HepG2 (cell line): ENCODE results near the gene COL8A1. TPM values are rescaled to one million over a fixed set of nuclear protein-coding genes. Genes with fewer than 3 reads are reported as not detected.

Experiments used
- ATAC-seq: fragments of 200-7000 bp; cut with Tn5 transposase; 3 replicates; pipeline ENCODE4 v1.9.1; 2020; ENCODE audit warnings: mild to moderate bottlenecking, moderate library complexity
- BruUV-seq: library from RNA; stranded (reverse); fragments of 400-500 nt; replicated peaks from 2 replicates; lab custom pipeline; 2021; lab: Mats Ljungman, UMichigan
- CTCF ChIA-PET: fragments of 300-600 bp; formaldehyde crosslinking; extraction: SDS; loops from one replicate; lab custom pipeline; 2021; ENCODE audit warnings: low total read pairs, inconsistent platforms, low intra/inter-chr PET ratio; lab: Yijun Ruan, JAX
- POLR2A ChIA-PET: fragments of 350-600 bp; sonication (Branson Sonifier 250); formaldehyde crosslinking; loops from one replicate; lab custom pipeline; 2020; ENCODE audit warnings: antibody characterized with exemption, inconsistent platforms; lab: Yijun Ruan, JAX
- DNase-seq: peaks from one replicate; pipeline ENCODE4 v3.0.0-alpha.2; 2015; ENCODE audit warnings: low spot score
- FAIRE-seq: peaks from 3 replicates; lab custom pipeline; 2011; peaks lifted over from hg19 to GRCh38; lab: Jason Lieb, UNC
- H2AFZ ChIP-seq: one replicate; pipeline ENCODE4 v1.6.1; 2011; ENCODE audit warnings: low read length, inconsistent platforms
- H3K27ac ChIP-seq: fragments of 300-600 bp; 3 replicates; pipeline ENCODE4 v1.8.0; 2011; ENCODE audit warnings: mixed run types, mild to moderate bottlenecking, mixed read lengths, low read length, inconsistent platforms; ENCODE audit not compliant: insufficient read depth; ENCODE audit errors: extremely low read length
- H3K27me3 ChIP-seq, 2 experiments: fragments of 200-600 bp in 1 of 2; 2 replicates in 1 of 2; 3 replicates in 1 of 2; pipeline versions ENCODE4 v1.6.0 to v1.8.0; 2011; ENCODE audit warnings: low read length in 2 of 2, mild to moderate bottlenecking in 2 of 2, moderate library complexity in 2 of 2, inconsistent platforms in 1 of 2; ENCODE audit not compliant: insufficient read depth in 2 of 2, control insufficient read depth in 1 of 2
- H3K36me3 ChIP-seq, 2 experiments: fragments of 200-600 bp in 1 of 2; replicated peaks in 1 of 2; 2 replicates in 1 of 2; 3 replicates in 1 of 2; pipeline versions ENCODE4 v1.5.1 to v1.8.0; 2011; ENCODE audit warnings: low read length in 2 of 2, inconsistent platforms in 1 of 2; ENCODE audit not compliant: insufficient read depth in 2 of 2, control insufficient read depth in 1 of 2
- H3K4me1 ChIP-seq: 2 replicates; pipeline ENCODE4 v1.5.1; 2012; ENCODE audit warnings: low read length, inconsistent platforms; ENCODE audit not compliant: insufficient read depth
- H3K4me2 ChIP-seq: 2 replicates; pipeline ENCODE4 v1.6.0; 2011; ENCODE audit warnings: low read depth, low read length, inconsistent platforms
- H3K4me3 ChIP-seq, 3 experiments: fragments of 200-600 bp in 1 of 3; sonication (generic), shearing (Covaris generic) in 1 of 3; replicated peaks in 1 of 3; 2 replicates each; pipeline ENCODE4 v1.5.1; 2011 to 2016; ENCODE audit warnings: low read length in 3 of 3, inconsistent platforms in 2 of 3, low read depth in 2 of 3, mild to moderate bottlenecking in 2 of 3, control low read depth in 1 of 3, mixed read lengths in 1 of 3; ENCODE audit not compliant: insufficient read depth in 1 of 3
- H3K79me2 ChIP-seq: one replicate; pipeline ENCODE4 v1.6.1; 2011; ENCODE audit warnings: low read length, inconsistent platforms; ENCODE audit not compliant: insufficient read depth
- H3K9ac ChIP-seq: 2 replicates; pipeline ENCODE4 v1.6.0; 2011; ENCODE audit warnings: mild to moderate bottlenecking, low read depth, low read length, inconsistent platforms; ENCODE audit not compliant: insufficient read depth
- H3K9me3 ChIP-seq: 2 replicates; pipeline ENCODE4 v1.5.1; 2012; ENCODE audit warnings: mild to moderate bottlenecking, low read length
- H4K20me1 ChIP-seq: 2 replicates; pipeline ENCODE4 v1.6.0; 2011; ENCODE audit warnings: inconsistent platforms, mild to moderate bottlenecking, low read length, moderate library complexity; ENCODE audit not compliant: insufficient read depth
- DRAP1 ChIP-seq: IDR thresholded peaks from 2 replicates; pipeline ENCODE4 v1.6.1; 2016; ENCODE audit warnings: missing genetic modification reagents, missing compliant biosample characterization
- FOXJ3 ChIP-seq: sonication (generic); formaldehyde crosslinking; IDR thresholded peaks from 2 replicates; pipeline ENCODE4 v1.4.0; 2020; ENCODE audit warnings: missing genetic modification reagents, mild to moderate bottlenecking, borderline replicate concordance
- HCFC1 ChIP-seq: fragments of 150-350 bp; IDR thresholded peaks from 2 replicates; pipeline ENCODE4 v1.6.1; 2014; ENCODE audit warnings: low read depth, low read length
- NFE2L2 ChIP-seq: fragments of 150-350 bp; IDR thresholded peaks from 2 replicates; pipeline ENCODE4 v1.6.1; 2014; ENCODE audit warnings: low read length
- NKX3-1 ChIP-seq: sonication (generic); formaldehyde crosslinking; IDR thresholded peaks from 2 replicates; pipeline ENCODE4 v1.5.0; 2020; ENCODE audit warnings: missing genetic modification reagents
- PRDM10 ChIP-seq: sonication (generic); formaldehyde crosslinking; IDR thresholded peaks from 2 replicates; pipeline ENCODE4 v1.4.0; 2020; ENCODE audit warnings: low read depth, missing genetic modification reagents
- SRSF9 ChIP-seq: fragments of 200-400 bp; formaldehyde crosslinking; IDR thresholded peaks from 2 replicates; pipeline ENCODE4 v1.6.1; 2018; ENCODE audit warnings: borderline replicate concordance, mild to moderate bottlenecking, low read depth, low read length; ENCODE audit not compliant: insufficient read depth, poor library complexity, severe bottlenecking
- TFDP1 ChIP-seq: IDR thresholded peaks from 2 replicates; pipeline ENCODE4 v1.6.1; 2016; ENCODE audit warnings: missing compliant biosample characterization, missing genetic modification reagents, borderline replicate concordance
- ZNF501 ChIP-seq: sonication (generic); formaldehyde crosslinking; IDR thresholded peaks from 2 replicates; pipeline ENCODE4 v1.5.1; 2020; ENCODE audit warnings: mild to moderate bottlenecking, moderate library complexity, missing genetic modification reagents
- ZNF660 ChIP-seq: sonication (generic); formaldehyde crosslinking; IDR thresholded peaks from 2 replicates; pipeline ENCODE4 v1.5.1; 2020; ENCODE audit warnings: mild to moderate bottlenecking, low read depth, missing genetic modification reagents, borderline replicate concordance
- WGBS: methylation state at CpG from one replicate; pipeline ENCODE4 v1.1.6; 2017; ENCODE audit warnings: low lambda C conversion rate; 5-methylcytosine and 5-hydroxymethylcytosine counted together
- in situ Hi-C: cut with HindIII; loops from 2 replicates; pipeline ENCODE4 v1.10.0; 2017; ENCODE audit warnings: low pct_unique_long_range_greater_than_20kb; ENCODE audit not compliant: extremely low pct_ligation_motif_present
- intact Hi-C: fragments of 100-400 bp; cut with micrococcal nuclease; formaldehyde crosslinking; loops from one replicate; pipeline ENCODE4 v1.10.0; 2022; ENCODE audit not compliant: unreplicated experiment
- polyA plus RNA-seq, 8 experiments: library from polyadenylated mRNA; depleted of rRNA in 3 of 8; stranded (reverse) in 7 of 8; unstranded in 1 of 8; fragments of >200 nt; fragmentation: Illumina TruSeq in 4 of 8; extraction: Trizol in 4 of 8; gene quantifications; 2 replicates each; pipeline versions ENCODE4 v1.2.1 to v1.2.3, GENCODE V29; 2011 to 2016; ENCODE audit warnings: low read depth in 4 of 8, missing spikeins in 1 of 8, mixed read lengths in 1 of 8; ENCODE audit not compliant: insufficient read depth in 1 of 8
- total RNA-seq, 5 experiments: library from RNA; depleted of rRNA; stranded (reverse); fragments of >200 nt; fragmentation: Illumina TruSeq; extraction: Trizol; gene quantifications; 2 replicates each; pipeline ENCODE4 v1.2.3, GENCODE V29; 2016; ENCODE audit warnings: low read depth in 1 of 5

The COL8A1 gene
- total and polyA plus RNA-seq, 2 of the 13 experiments (the other 11 are each of a cell fraction or from before 2014, with no cell fraction given) = not detected

DNA sequence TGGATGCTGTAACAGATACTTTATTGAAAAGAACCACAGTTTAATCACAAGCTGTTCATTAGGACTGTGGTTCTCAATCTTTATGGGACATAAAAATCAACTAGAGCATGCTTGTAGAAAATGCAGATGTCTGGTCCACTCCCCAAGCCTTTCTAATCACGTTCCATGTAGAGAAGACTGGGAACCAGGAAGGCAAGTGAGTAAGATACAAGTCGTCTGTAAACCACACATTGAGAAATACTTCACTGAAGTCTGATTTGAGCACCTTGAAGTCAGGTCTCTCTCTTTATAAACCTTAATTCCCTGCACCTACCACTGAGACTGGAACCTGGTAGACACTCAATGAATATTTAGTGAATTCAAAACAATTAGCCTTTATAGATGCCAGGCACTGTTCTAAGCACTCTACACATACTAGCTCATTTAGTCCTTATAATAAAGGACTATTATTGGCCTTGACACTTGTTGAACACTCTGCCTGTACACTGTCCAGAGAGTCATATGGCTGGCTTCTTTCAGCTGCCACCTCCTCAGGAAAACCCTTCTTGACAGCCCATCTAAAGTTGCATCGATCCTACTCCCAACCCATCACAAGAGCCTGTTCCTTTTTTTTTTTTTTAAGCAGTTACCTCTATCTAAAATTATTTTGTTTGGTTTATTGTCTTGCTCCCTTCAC, 120.2 kb downstream of the COL8A1 start:
- BruUV-seq = no TSS peak
- no peaks in the 10 kb centered on the region for H4K20me1 ChIP-seq
- no peaks in the 10 kb centered on the region for H3K79me2 ChIP-seq
- H3K36me3 ChIP-seq = no peaks in the 10 kb centered on the region
- H3K9me3 ChIP-seq = no peaks in the 10 kb centered on the region
- H3K27ac ChIP-seq = no peak overlapping the region
- FAIRE-seq (no peak), ATAC-seq (no peak)
- in situ Hi-C loops = loop anchor here (10.0 kb wide), 1 partner anchor 114 kb away; no protein-coding TSS in a partner anchor
- H2AFZ ChIP-seq = no peak overlapping the region
- POLR2A ChIA-PET = no interaction called here
- no peak overlapping the region for H3K9ac ChIP-seq
- no peaks in the 10 kb centered on the region for H3K27me3 ChIP-seq
- TF ChIP-seq SRSF9 = no peak
- TF ChIP-seq ZNF501 (CRISPR knock-in tag) = no peak
- TF ChIP-seq NKX3-1 (CRISPR knock-in tag) = no peak
- TF ChIP-seq FOXJ3 (CRISPR knock-in tag) = no peak
- no peak for TF ChIP-seq TFDP1
- TF ChIP-seq PRDM10 (CRISPR knock-in tag) = no peak
- no peak for TF ChIP-seq NFE2L2
- TF ChIP-seq DRAP1 (CRISPR knock-in tag) = no peak
- TF ChIP-seq ZNF660 (CRISPR knock-in tag) = no peak
- no peak for TF ChIP-seq HCFC1
- TF ChIP-seq, all 625 proteins: peak for 0
- Histone ChIP-seq H3K4me2 (no peak overlapping the region), H3K4me3 (no peak overlapping the region), H3K4me1 (no peaks in the 10 kb centered on the region)
- DNase-seq = no peak
- intact Hi-C loops = no loop called here
- CTCF ChIA-PET = no interaction called here
- WGBS = 2% methylated on average over 3 of the region's 3 CpGs
